ENCODE data around the gene SRP68.

Gene SRP68

DNA sequence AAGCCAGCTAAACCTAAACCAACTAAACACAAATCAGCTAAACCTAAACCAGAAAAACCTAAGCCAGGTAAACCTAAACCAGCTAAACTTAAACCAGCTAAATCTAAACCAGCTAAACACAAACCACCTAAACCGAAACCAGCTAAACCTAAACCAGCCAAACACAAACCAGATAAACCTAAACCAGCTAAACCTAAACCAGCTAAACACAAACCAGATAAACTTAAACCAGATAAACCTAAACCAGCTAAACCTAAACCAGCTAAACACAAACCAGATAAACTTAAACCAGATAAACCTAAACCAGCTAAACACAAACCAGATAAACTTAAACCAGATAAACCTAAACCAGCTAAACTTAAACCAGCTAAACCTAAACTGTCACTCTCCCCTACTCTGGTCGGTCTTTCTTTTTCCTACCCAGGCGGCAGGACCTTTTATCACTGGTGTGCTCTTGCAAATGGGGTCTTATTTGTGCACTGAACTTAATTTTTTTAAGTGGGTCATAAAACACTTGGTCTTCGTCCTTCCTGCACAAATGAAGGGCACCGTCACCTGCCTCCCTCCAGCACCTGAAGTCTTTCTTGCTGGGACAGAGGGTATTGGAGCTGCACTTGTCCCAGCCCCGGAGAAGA lies 52.4 kb downstream of the SRP68 start:
- Mint-ChIP-seq H3K9me3 (no peaks in the 10 kb centered on the region), H3K36me3 (ENCODE audit: insufficient read depth) (no peaks in the 10 kb centered on the region), H3K27ac (peak overlapping the region in 1 of 2 donors; percentile 31), H3K4me3 (no peak overlapping the region), H3K27me3 (no peaks in the 10 kb centered on the region), H3K4me1 (ENCODE audit: low read depth in 2 of 2) (no peaks in the 10 kb centered on the region)
- DNase-seq: no peak
- no peak for ATAC-seq (replicated peaks)

DNA sequence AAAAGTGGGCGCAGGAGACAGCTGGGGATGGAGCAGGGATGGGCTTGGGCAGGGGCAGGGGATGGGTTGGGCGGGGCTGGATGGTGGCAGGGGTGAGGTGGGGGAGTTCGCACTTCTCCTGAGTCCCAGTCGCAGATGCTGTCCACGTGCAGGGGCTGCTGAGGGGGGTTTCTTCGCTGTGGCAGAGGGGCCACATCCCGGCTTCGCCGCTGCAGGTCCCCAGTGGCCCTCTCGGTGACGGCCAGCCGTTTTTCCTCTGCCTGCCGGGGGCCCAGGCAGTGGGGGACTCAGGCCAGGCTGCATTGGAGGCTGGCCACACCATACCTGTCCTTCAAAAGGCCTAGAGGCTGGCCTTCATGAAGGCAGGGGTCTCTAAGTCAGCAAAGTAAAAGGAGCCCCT lies 53.5 kb downstream of the SRP68 start:
- Mint-ChIP-seq H3K4me1 (ENCODE audit: low read depth in 2 of 2) (peaks cover 6% of the 10 kb centered on the region in 2 donors), H3K4me3 (no peak overlapping the region), H3K36me3 (ENCODE audit: insufficient read depth) (no peaks in the 10 kb centered on the region), H3K27me3 (no peaks in the 10 kb centered on the region), H3K9me3 (no peaks in the 10 kb centered on the region), H3K27ac (peak overlapping the region in 1 of 2 donors; percentile 25)
- no peak for ATAC-seq (replicated peaks)
- no peak for DNase-seq

DNA sequence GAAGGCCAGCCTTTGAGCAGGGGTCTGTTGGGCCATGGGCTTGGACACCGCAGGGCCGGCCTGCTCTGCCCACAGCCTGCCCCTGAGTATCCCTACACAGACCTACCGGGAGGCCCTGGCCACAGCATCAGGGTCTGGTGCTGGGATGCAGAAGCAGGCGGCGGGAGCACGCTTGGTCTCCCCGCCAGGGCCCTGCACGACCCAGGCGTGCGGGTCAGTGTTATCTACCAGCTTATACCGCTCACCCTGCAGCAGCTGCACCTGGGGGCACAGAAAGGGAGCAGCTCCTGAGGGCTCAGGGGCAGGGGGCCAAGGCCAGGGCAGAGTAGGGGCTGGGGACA lies 54.0 kb downstream of the SRP68 start:
- peaks cover 6% of the 10 kb centered on the region in 2 donors for H3K4me1 Mint-ChIP-seq (ENCODE audit: low read depth in 2 of 2)
- ATAC-seq (replicated peaks) (no peak), DNase-seq (no peak)
- no peaks in the 10 kb centered on the region for H3K9me3 Mint-ChIP-seq
- no peaks in the 10 kb centered on the region for H3K36me3 Mint-ChIP-seq (ENCODE audit: insufficient read depth)
- no peak overlapping the region for H3K4me3 Mint-ChIP-seq
- peak overlapping the region in 1 of 2 donors; percentile 25 for H3K27ac Mint-ChIP-seq
- no peaks in the 10 kb centered on the region for H3K27me3 Mint-ChIP-seq

DNA sequence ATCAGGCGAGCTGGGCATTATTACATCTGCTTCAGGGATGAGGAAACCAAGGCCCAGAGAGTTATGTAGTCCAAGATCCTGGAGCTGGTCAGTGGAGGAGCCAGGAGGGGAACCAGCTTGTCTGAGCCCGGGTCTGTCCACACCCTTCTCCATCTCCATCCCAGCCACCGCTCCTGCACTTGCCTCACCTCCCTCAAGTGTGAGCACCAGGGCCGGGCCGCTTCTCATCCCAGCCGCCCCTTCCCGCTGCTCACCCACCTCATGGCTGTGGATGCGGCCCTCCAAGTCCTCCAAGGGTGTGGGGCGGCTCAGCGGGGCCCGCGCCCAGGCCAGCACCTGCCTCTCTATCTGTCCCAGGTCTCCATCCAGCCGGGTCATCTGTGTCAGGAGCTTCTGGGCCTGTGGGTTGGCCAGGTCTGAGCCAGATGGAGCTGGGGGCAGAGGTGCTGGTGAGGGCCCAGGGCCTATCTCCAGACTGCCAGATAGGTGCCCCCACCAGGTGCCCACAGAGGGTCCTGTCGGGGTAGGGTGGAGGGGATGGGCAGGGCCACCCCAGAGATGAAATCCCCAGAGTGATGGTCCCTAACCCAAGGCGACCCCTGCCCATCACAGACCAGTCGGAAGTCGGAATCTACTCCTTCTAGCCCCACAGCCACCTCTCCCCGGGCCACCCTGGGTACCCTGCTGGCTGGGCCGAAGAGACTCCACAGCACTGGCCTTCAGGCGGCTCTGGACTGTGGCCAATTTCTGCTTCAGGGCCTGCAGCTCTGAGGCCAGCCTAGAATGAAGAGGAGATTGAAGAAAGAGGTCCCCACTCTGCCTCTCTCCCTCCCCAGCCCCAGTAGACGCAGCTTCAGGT lies 54.6 kb downstream of the SRP68 start:
- H3K9me3 Mint-ChIP-seq: no peaks in the 10 kb centered on the region
- ATAC-seq (replicated peaks): no peak
- no peak for DNase-seq
- peaks cover 6% of the 10 kb centered on the region in 2 donors for H3K4me1 Mint-ChIP-seq (ENCODE audit: low read depth in 2 of 2)
- no peak overlapping the region for H3K27ac Mint-ChIP-seq
- no peak overlapping the region for H3K4me3 Mint-ChIP-seq
- no peaks in the 10 kb centered on the region for H3K36me3 Mint-ChIP-seq (ENCODE audit: insufficient read depth)
- no peaks in the 10 kb centered on the region for H3K27me3 Mint-ChIP-seq

- H3K9me3 Mint-ChIP-seq: no peaks in the 10 kb centered on the region
- H3K4me1 Mint-ChIP-seq (ENCODE audit: low read depth in 2 of 2): peaks cover 6% of the 10 kb centered on the region in 2 donors
- no peaks in the 10 kb centered on the region for H3K36me3 Mint-ChIP-seq (ENCODE audit: insufficient read depth)
- no peak for ATAC-seq (replicated peaks)
- no peak overlapping the region for H3K4me3 Mint-ChIP-seq
- H3K27me3 Mint-ChIP-seq: no peaks in the 10 kb centered on the region
- no peak for DNase-seq
- no peak overlapping the region for H3K27ac Mint-ChIP-seq
Observed at GRCh38 chr17:76014925-76015261, 57.4 kb downstream of the SRP68 start.

DNA sequence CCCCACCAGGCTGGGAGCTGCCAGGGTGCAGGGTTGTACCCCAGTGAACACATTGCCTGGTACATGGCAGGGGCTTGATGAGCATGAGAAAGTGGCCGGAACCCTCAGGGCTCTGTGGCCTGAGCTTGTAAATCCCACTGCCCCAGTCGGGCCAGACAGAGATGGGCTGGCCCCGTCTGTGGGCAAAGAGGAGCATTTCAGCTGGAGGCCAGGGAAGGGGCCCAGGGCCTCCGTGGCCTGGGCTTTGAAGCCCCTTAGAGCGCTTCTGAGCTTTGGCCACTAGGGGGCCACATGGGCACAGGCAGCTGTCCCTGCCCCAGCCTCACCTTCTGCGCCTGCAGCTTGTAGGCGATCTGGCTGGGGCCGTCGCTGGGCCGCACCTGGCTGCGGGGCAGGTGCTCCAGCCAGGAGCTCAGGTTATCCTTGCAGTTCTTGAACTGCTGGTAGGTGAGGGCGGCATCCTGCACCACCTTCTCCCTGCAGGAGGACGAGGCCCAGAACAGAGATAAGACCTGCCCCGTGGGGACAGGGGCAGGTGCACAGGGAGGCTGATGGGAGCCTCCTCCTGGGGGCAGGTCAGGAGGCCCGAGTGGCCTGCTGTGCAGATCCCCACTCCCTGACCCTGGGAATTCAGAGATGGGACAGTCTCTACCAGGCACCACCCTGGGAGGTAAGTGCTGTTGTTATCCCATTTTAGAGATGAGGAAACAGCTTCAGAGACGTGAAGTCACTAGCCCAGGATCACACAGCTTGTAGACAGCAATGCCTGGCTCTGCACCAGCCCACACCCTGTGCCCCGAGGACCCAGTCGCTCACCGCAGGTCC lies 58.0 kb downstream of the SRP68 start:
- Mint-ChIP-seq H3K27me3 (no peaks in the 10 kb centered on the region), H3K27ac (peak overlapping the region in 1 of 2 donors; percentile 83), H3K4me3 (no peak overlapping the region), H3K4me1 (ENCODE audit: low read depth in 2 of 2) (peaks cover 6% of the 10 kb centered on the region in 2 donors), H3K9me3 (no peaks in the 10 kb centered on the region), H3K36me3 (ENCODE audit: insufficient read depth) (no peaks in the 10 kb centered on the region)
- DNase-seq (peak; percentile 70 to 71 (median 71)), ATAC-seq (replicated peaks) (peak; percentile 99)

DNA sequence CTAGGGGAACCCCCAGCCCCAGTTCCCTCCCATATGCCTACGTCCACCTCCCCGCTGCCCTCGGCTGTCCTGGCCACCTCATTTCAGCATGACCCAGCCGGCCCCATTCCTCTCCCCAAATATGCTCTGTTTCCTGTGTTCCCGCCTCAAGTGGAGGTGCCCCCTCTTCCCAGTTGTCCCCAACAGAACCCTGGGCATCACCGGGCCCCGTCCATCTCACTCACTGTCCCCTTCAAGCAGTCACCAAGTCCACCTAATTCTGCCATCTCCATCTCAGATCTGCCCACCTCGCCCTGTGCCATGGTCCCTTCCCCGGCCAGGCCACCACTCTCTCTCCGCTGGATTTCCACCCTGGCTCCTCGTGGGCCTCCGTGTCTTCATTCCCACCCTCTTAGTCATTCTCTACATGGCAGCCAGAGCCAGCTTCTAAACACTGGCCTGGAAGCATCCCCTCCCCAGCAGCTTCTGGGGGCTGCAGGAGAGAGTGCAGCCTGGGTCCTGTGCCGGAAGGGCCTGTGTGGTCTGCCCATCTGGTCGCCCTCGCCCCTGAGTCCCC lies 58.9 kb downstream of the SRP68 start:
- Mint-ChIP-seq H3K9me3 (no peaks in the 10 kb centered on the region), H3K27ac (peak overlapping the region in 1 of 2 donors; percentile 83), H3K36me3 (ENCODE audit: insufficient read depth) (no peaks in the 10 kb centered on the region), H3K4me1 (ENCODE audit: low read depth in 2 of 2) (peaks cover 6% of the 10 kb centered on the region in 2 donors), H3K4me3 (no peak overlapping the region), H3K27me3 (no peaks in the 10 kb centered on the region)
- ATAC-seq (replicated peaks) (no peak), DNase-seq (no peak)

- DNase-seq: no peak
- no peak overlapping the region for H3K4me3 Mint-ChIP-seq
- no peak for ATAC-seq (replicated peaks)
- H3K27me3 Mint-ChIP-seq: no peaks in the 10 kb centered on the region
- H3K9me3 Mint-ChIP-seq: no peaks in the 10 kb centered on the region
- peaks cover 6% of the 10 kb centered on the region in 2 donors for H3K4me1 Mint-ChIP-seq (ENCODE audit: low read depth in 2 of 2)
- no peaks in the 10 kb centered on the region for H3K36me3 Mint-ChIP-seq (ENCODE audit: insufficient read depth)
- H3K27ac Mint-ChIP-seq: no peak overlapping the region
Observed at GRCh38 chr17:76011951-76012350, 60.4 kb downstream of the SRP68 start.

GRCh38 chr17:76009969-76010661 lies 62.2 kb downstream of the SRP68 start:
- DNase-seq (no peak), ATAC-seq (replicated peaks) (no peak)
- Mint-ChIP-seq H3K27me3 (no peaks in the 10 kb centered on the region), H3K9me3 (no peaks in the 10 kb centered on the region), H3K36me3 (ENCODE audit: insufficient read depth) (no peaks in the 10 kb centered on the region), H3K4me3 (no peak overlapping the region), H3K4me1 (ENCODE audit: low read depth in 2 of 2) (peaks cover 6 to 10% of the 10 kb centered on the region in 2 donors), H3K27ac (no peak overlapping the region)

- no peaks in the 10 kb centered on the region for H3K36me3 Mint-ChIP-seq (ENCODE audit: insufficient read depth)
- H3K4me1 Mint-ChIP-seq (ENCODE audit: low read depth in 2 of 2): peaks cover 5 to 10% of the 10 kb centered on the region in 2 donors
- ATAC-seq (replicated peaks): no peak
- no peaks in the 10 kb centered on the region for H3K27me3 Mint-ChIP-seq
- no peak overlapping the region for H3K4me3 Mint-ChIP-seq
- no peaks in the 10 kb centered on the region for H3K9me3 Mint-ChIP-seq
- DNase-seq: no peak
- H3K27ac Mint-ChIP-seq: no peak overlapping the region
Observed at GRCh38 chr17:76009447-76009846, 62.9 kb downstream of the SRP68 start.

DNA sequence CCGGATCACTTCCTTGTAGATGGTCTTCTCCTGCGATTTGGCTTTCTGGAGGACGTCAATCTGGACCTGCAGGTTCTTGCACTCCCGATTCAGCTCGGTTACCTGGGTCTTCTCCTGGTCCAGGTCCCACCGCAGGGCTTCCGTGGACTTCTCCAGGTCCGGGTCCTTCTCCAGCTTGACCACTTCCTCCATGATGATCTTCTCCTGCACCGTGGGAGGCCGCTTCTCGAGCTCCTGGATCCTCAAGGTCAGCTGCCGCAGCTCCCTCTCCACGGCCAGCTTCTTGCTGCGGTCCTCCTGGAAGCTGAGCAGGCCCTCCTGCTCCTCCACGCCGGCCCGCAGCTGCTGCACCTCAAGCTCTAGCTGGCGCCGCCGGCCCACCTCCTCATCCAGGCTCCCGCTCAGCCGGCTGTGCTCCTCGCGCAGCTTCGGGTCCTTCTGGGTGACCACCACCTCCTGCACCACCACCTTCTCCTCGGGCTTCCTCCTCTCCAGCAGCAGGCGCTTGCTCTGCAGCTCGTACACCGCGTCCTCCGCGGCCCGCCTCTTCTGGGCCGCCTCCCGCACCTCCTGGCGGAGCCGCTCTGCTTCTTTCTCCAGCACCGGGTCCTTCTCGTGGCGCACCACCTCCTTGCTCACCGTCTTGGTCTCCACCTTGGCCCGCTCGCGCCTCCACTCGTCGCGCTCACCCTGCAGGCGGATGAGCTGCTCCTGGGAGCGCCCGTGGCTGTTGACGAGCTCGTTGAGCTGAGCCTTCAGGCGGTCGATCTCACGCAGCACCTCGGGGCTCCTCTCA lies 63.5 kb downstream of the SRP68 start:
- Mint-ChIP-seq H3K36me3 (ENCODE audit: insufficient read depth) (peaks cover under 1% of the 10 kb centered on the region), H3K27me3 (no peaks in the 10 kb centered on the region), H3K27ac (no peak overlapping the region), H3K9me3 (no peaks in the 10 kb centered on the region), H3K4me3 (no peak overlapping the region), H3K4me1 (ENCODE audit: low read depth in 2 of 2) (peaks cover 0 to 4% of the 10 kb centered on the region in 2 donors)
- ATAC-seq (replicated peaks): no peak
- no peak for DNase-seq

DNA sequence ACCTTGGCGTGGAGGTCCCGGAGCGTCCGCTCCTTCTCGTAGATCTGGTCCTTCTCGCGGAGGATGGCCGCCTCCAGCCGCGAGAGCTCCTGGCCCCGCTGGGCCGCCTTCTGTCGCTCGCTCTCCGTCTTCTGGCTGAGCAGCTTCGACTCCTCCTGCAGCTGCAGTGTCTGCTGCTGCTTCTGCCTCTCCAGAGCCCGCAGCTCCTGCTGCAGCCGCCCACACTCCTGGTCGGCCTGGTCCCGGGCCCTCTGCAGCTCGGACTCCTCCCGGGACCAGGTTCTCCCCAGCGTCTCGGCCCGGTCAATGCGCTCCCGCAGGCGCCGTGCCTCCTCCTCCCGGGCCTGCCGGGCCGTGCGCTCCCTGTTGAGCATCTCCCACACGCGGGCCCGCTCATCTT lies 64.1 kb downstream of the SRP68 start:
- ATAC-seq (replicated peaks) (no peak), DNase-seq (no peak)
- no peak overlapping the region for H3K27ac Mint-ChIP-seq
- H3K4me1 Mint-ChIP-seq (ENCODE audit: low read depth in 2 of 2): peaks cover 0 to 4% of the 10 kb centered on the region in 2 donors
- H3K27me3 Mint-ChIP-seq: no peaks in the 10 kb centered on the region
- no peak overlapping the region for H3K4me3 Mint-ChIP-seq
- peaks cover 5% of the 10 kb centered on the region for H3K36me3 Mint-ChIP-seq (ENCODE audit: insufficient read depth)
- no peaks in the 10 kb centered on the region for H3K9me3 Mint-ChIP-seq

Measured in effector memory CD8-positive, alpha-beta T cell (primary cell).